Bronchial smooth muscle cell (primary cell): ENCODE data around the gene PDGFC. TPM values are rescaled to one million over a fixed set of nuclear protein-coding genes. Genes with fewer than 3 reads are reported as not detected.

ENCODE experiments used
- total RNA-seq: library from RNA; depleted of rRNA; stranded (reverse); fragments of >200 nt; gene quantifications from 2 replicates; pipeline ENCODE4 v1.2.1, GENCODE V29; 2014

The PDGFC gene
- 39.4 and 41.9 TPM in 2 replicates for total RNA-seq

DNA sequence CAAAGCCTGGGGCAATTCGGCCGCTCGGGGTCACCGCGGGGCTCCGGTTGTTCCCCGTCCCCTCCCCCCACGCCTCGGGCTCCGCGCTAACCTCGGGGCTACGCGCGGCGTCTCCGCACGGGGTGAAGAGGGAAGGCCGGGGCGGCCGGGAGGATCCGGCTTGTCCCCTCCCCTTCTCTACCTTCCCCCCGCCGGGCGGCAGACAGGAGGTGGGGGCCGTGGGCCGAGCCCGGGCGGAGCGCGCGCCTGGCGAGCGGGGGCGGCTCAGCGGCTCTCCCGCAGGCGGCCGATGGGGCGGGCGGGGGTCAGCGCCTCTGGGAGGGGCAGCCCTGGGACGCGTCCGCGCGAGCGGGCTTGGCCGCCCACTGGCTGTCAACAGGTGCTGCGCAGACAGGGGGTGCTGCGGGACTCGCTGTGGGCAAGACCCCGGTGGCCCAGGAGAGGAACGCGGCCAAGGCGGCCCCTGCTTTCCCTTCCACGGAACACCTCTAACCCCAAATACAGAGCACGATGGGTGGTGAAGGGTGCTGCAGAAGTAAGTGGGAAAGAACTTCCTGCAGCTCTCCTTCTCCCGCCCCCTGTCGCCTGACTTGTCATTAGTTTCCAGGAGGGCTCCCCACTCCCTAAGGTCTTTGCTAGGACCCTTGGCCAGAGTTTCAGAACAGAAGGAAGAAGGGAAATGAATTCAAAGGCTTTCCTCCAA, at the start of gene PDGFC:
Gene PDGFC (minus strand): TSS at position 124 of the 703 bp plus-strand sequence. CDS start 896 bp downstream, outside the sequence.

Other genes with a start within 250 kb of the PDGFC start
- gene GLRB, start 104.4 kb upstream of the PDGFC start, total RNA-seq, result 1.7 and 3.2 TPM in 2 replicates
- gene GRIA2, start 248.9 kb upstream of the PDGFC start, total RNA-seq, result not detected in 2 replicates